ENCODE data around the gene SP2. TPM values are rescaled to one million over a fixed set of nuclear protein-coding genes. Genes with fewer than 3 reads are reported as not detected.

Gene SP2
- total and polyA plus RNA-seq, 2 of the 8 experiments (the other 6 are each of a cell fraction or from before 2014, with no cell fraction given), result 5.6 to 13.8 TPM

- no peak overlapping the region for H2BK20ac ChIP-seq (ENCODE audit: low read length)
- H3K9me3 ChIP-seq (ENCODE audit: insufficient read depth in 2 of 2, low read depth in 1 of 2, low read length in 1 of 2), result no peaks in the 10 kb centered on the region
- H4K5ac ChIP-seq (ENCODE audit: insufficient read length, low read depth, low read length), result no peak overlapping the region
- H3K36me3 ChIP-seq (ENCODE audit: control insufficient read depth in 2 of 4, insufficient read depth in 4 of 4, low read length in 3 of 4), result no peaks in the 10 kb centered on the region
- H3K14ac ChIP-seq (ENCODE audit: insufficient read length), result no peak overlapping the region
- no peaks in the 10 kb centered on the region for H3K79me1 ChIP-seq (ENCODE audit: low read depth, low read length)
- H3K4me1 ChIP-seq (replicated peaks in 1 of 4; ENCODE audit: control insufficient read depth in 3 of 4, insufficient read depth in 4 of 4, low read length in 3 of 4), result peaks cover 0 to 7% (median 3%) of the 10 kb centered on the region in 4 experiments; a peak in 6 of 7 replicates
- H3K4ac ChIP-seq (replicated peaks; ENCODE audit: insufficient read length, low read depth, low read length), result no peak overlapping the region
- POLR2A ChIA-PET (ENCODE audit: partially characterized antibody), result interaction anchor here (1.6 kb wide), 1 partner anchor 33 kb away, joined by 3 read pairs; no protein-coding TSS in a partner anchor
- no peak overlapping the region for H4K91ac ChIP-seq (replicated peaks; ENCODE audit: insufficient read length, low read length)
- H3K23me2 ChIP-seq (ENCODE audit: low read depth, low read length), result no peaks in the 10 kb centered on the region
- no peak overlapping the region for H2BK5ac ChIP-seq (ENCODE audit: low read depth, low read length)
- no peak overlapping the region; the same call in 1 of the 2 replicates for H4K8ac ChIP-seq (ENCODE audit: extremely low read depth, insufficient read depth, low read length)
- no peak overlapping the region for H3K18ac ChIP-seq (ENCODE audit: extremely low read depth, low read length)
- no peaks in the 10 kb centered on the region for H3K27me3 ChIP-seq (replicated peaks in 1 of 4; ENCODE audit: control insufficient read depth in 3 of 4, extremely low read depth in 1 of 4, insufficient read depth in 3 of 4, low read length in 3 of 4)
- no peak overlapping the region for H3K4me2 ChIP-seq (ENCODE audit: insufficient read depth in 1 of 2, low read depth in 2 of 2, low read length in 2 of 2)
- H2BK12ac ChIP-seq (ENCODE audit: low read depth, low read length), result no peak overlapping the region
- H2BK15ac ChIP-seq (ENCODE audit: low read length), result peak overlapping the region; percentile 65; the same call in 1 of the 2 replicates
- H4K20me1 ChIP-seq (replicated peaks in 1 of 2; ENCODE audit: control insufficient read depth in 1 of 2, insufficient read depth in 2 of 2, low read length in 2 of 2), result no peaks in the 10 kb centered on the region
- no peak overlapping the region for H2BK120ac ChIP-seq (replicated peaks; ENCODE audit: low read depth, low read length)
- 97% methylated on average over 3 of the region's 3 CpGs; no CpG with 5 or more reads in 1 of the 2 experiments for WGBS, 2 experiments (ENCODE audit: extremely low coverage in 1 of 2, insufficient coverage in 1 of 2, insufficient read length in 1 of 2, insufficient replicate concordance in 2 of 2, low coverage in 1 of 2, low lambda C conversion rate in 2 of 2, missing lambda C conversion rate in 1 of 2)
- no peak overlapping the region for H3K4me3 ChIP-seq (ENCODE audit: extremely low read depth in 1 of 4, insufficient read depth in 2 of 4, low read depth in 3 of 4, low read length in 4 of 4)
- no peak for DNase-seq (ENCODE audit: low read depth in 1 of 2, low spot score in 2 of 2)
- no peak overlapping the region for H3K23ac ChIP-seq (ENCODE audit: insufficient read length)
- no peak overlapping the region for H2AFZ ChIP-seq (ENCODE audit: low read length)
- no peak overlapping the region for H3K56ac ChIP-seq (replicated peaks; ENCODE audit: insufficient read length, low read depth, low read length)
- CTCF ChIA-PET (ENCODE audit: partially characterized antibody), result interaction anchor here (28.0 to 40.5 kb wide), 2 partner anchors 5 to 14 kb away, joined by 1010 read pairs; partner anchors contain the start of genes CDK5RAP3, PNPO and PRR15L
- no peak for FAIRE-seq
- H3K9ac ChIP-seq (replicated peaks in 1 of 4; ENCODE audit: extremely low read depth in 1 of 4, low read depth in 3 of 4, low read length in 3 of 4), result no peak overlapping the region
- no peak overlapping the region for H3K27ac ChIP-seq (ENCODE audit: low read depth, low read length)
- H2AK5ac ChIP-seq (ENCODE audit: low read depth, low read length), result no peak overlapping the region
- H3K79me2 ChIP-seq (ENCODE audit: control insufficient read depth in 1 of 2, insufficient read depth in 2 of 2, low read length in 2 of 2), result no peaks in the 10 kb centered on the region
- TF ChIP-seq BACH1 (IDR thresholded peaks at IDR 0.05; ENCODE audit: low read length) (no peak), SIX5 (IDR thresholded peaks at IDR 0.05; ENCODE audit: low read depth, low read length) (no peak), SP4 (IDR thresholded peaks at IDR 0.05; ENCODE audit: low read length) (no peak), RXRA (IDR thresholded peaks at IDR 0.05; ENCODE audit: insufficient read depth, low read depth, low read length) (no peak), CHD1 (IDR thresholded peaks at IDR 0.05; ENCODE audit: low read depth, low read length) (no peak), JUND (IDR thresholded peaks at IDR 0.05; ENCODE audit: low read length) (no peak), HDAC6 (IDR thresholded peaks at IDR 0.05; ENCODE audit: low read depth, low read length) (no peak), TAF7 (optimal IDR thresholded peaks at IDR 0.05; ENCODE audit: borderline replicate concordance, low read depth, low read length) (no peak), BRCA1 (IDR thresholded peaks at IDR 0.05; ENCODE audit: low read depth, low read length) (no peak), TAF1 (IDR thresholded peaks at IDR 0.05; ENCODE audit: low read depth, low read length) (no peak), CBX8 (IDR thresholded peaks at IDR 0.05; ENCODE audit: borderline replicate concordance, low read depth, low read length) (no peak), SIN3A (conservative IDR thresholded peaks at IDR 0.05 in 1 of 2, IDR thresholded peaks at IDR 0.05 in 1 of 2; ENCODE audit: low read depth in 1 of 2, low read length in 2 of 2) (no peak)
- TF ChIP-seq, protein P1, sequence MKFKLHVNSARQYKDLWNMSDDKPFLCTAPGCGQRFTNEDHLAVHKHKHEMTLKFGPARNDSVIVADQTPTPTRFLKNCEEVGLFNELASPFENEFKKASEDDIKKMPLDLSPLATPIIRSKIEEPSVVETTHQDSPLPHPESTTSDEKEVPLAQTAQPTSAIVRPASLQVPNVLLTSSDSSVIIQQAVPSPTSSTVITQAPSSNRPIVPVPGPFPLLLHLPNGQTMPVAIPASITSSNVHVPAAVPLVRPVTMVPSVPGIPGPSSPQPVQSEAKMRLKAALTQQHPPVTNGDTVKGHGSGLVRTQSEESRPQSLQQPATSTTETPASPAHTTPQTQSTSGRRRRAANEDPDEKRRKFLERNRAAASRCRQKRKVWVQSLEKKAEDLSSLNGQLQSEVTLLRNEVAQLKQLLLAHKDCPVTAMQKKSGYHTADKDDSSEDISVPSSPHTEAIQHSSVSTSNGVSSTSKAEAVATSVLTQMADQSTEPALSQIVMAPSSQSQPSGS (IDR thresholded peaks at IDR 0.05; ENCODE audit: low read length), result no peak
Observed at GRCh38 chr17:47962901-47963300, 66.9 kb downstream of the SP2 start.
